Measurements from ENCODE around the gene SSR1.
"Not testable (repeated sequence)": the region's sequence is repeated elsewhere in the genome, so short reads cannot be mapped to it uniquely, and the experiment has no call there.

SSR1 gene

GRCh38 chr6:7273709-7274108, 39.3 kb downstream of the SSR1 start:
- no peak for DNase-seq

- no peak for DNase-seq
These were observed 41.8 kb downstream of the SSR1 start for GRCh38 chr6:7271205-7271534.

- no peak for DNase-seq
These were observed 42.4 kb downstream of the SSR1 start for GRCh38 chr6:7270320-7271204.

- DNase-seq = no peak
These were observed 43.2 kb downstream of the SSR1 start for GRCh38 chr6:7269816-7270215.

GRCh38 chr6:7268816-7269555, 44.0 kb downstream of the SSR1 start:
- DNase-seq = no peak

GRCh38 chr6:7268362-7268761, 44.6 kb downstream of the SSR1 start:
- DNase-seq = no peak

- no peak for DNase-seq
These were observed 45.4 kb downstream of the SSR1 start for GRCh38 chr6:7267466-7268091.

- no peak for DNase-seq
These were observed 45.9 kb downstream of the SSR1 start for GRCh38 chr6:7267071-7267465.

GRCh38 chr6:7265385-7265726, 47.6 kb downstream of the SSR1 start:
- not testable (repeated sequence) for DNase-seq

- DNase-seq = no peak
These were observed 48.2 kb downstream of the SSR1 start for GRCh38 chr6:7264686-7265384.

GRCh38 chr6:7264041-7264440, 49.0 kb downstream of the SSR1 start:
- DNase-seq = no peak

GRCh38 chr6:7263519-7263805, 49.5 kb downstream of the SSR1 start:
- DNase-seq = not testable (repeated sequence)

GRCh38 chr6:7262746-7263518, 50.1 kb downstream of the SSR1 start:
- no peak for DNase-seq

- DNase-seq = no peak
These were observed 51.0 kb downstream of the SSR1 start for GRCh38 chr6:7261852-7262461.

- peak; percentile 19 for DNase-seq
These were observed 51.8 kb downstream of the SSR1 start for GRCh38 chr6:7261032-7261841.

GRCh38 chr6:7260291-7261031, 52.5 kb downstream of the SSR1 start:
- DNase-seq = no peak

- no peak for DNase-seq
These were observed 54.7 kb downstream of the SSR1 start for GRCh38 chr6:7258231-7258763.

GRCh38 chr6:7257521-7258230, 55.3 kb downstream of the SSR1 start:
- no peak for DNase-seq

GRCh38 chr6:7256785-7257184, 56.2 kb downstream of the SSR1 start:
- no peak for DNase-seq

GRCh38 chr6:7255918-7256317, 57.1 kb downstream of the SSR1 start:
- DNase-seq = no peak

Measured in CD4-positive, alpha-beta T cell treated with Interleukin-4 for 4 hours (primary cell).